Colon (tissue), 2 donors: Measurements from ENCODE around the gene ST7.

Experiments used
- FAIRE-seq: peaks from 2 replicates; lab custom pipeline; 2012; peaks lifted over from hg19 to GRCh38; lab: Jason Lieb, UNC
- donor health status: control.
- donor health status: control.

The ST7 gene

GRCh38 chr7:117132321-117133120, 179.2 kb downstream of the ST7 start:
- no peak for FAIRE-seq

DNA sequence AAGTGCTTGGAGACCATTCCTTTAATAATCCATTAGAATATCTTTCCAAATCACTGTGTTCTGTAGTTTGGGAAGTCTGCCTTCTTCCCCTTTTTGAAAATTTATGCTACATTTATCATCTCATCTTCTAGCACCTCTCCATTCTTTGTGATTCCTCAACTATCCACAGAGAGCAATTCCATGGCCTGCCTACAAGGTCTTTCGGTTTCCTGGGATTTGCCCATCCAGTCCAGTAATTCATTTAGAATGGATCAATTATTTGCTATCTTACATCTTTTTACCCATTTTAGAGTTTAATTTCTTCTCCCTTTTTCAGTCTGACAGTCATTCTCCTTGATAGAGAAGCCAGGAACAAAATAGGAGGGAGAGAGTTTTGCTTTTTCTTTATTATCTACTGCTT, 179.8 kb downstream of the ST7 start:
- FAIRE-seq, result no peak

- FAIRE-seq, result no peak
These were observed 181.1 kb downstream of the ST7 start for GRCh38 chr7:117134411-117134810.

DNA sequence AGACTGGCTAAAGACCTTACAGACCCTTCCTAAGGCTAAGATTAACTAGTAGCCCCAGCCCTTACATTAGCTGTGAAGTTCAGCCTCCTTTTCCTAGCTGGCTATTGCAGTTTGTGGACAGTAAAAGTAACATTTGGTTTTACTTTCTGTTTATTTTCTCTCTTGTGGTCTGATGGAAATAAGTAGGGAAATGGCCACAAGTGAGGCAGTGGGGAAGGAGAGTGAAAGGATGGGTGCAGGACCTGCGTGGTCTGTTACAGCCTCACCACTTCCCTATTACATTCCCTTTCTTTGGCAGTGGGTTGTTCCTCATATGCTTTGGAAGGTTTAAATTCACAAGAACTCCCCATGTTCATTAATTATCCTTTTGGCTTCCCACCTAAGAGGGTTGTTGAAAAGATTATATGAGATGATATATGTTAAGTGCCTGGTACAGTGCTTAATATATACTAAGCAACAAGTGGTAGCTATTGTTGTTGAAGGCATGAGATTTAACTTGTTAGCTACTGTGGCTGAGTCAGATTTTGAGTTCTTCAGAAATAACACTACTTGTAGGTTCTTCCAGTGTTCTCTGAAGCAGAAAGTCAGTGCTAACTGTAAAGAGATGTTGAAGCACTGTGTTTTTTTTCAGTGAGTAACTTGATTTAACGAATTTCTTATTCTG, 181.7 kb downstream of the ST7 start:
- FAIRE-seq, result no peak

- FAIRE-seq, result no peak
These were observed 182.2 kb downstream of the ST7 start for GRCh38 chr7:117135553-117135891.

DNA sequence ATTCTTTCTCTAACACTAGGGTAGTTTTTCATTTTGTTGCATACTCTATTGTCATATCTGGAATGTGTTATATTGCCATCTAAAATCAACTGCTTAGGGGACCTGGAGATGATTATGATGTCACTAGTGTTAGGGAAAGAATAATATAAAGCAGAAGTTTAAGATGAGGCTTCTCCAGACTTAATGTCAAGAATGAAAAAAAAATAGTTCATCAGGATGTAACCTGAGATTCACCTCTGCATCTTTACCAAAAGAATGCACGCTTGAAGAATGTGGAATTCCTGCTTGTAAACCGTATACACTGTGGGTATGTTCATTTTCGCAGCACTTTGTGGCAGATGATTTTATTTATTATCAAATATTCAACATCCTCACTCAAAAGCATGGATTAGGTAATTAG, 184.6 kb downstream of the ST7 start:
- no peak for FAIRE-seq

DNA sequence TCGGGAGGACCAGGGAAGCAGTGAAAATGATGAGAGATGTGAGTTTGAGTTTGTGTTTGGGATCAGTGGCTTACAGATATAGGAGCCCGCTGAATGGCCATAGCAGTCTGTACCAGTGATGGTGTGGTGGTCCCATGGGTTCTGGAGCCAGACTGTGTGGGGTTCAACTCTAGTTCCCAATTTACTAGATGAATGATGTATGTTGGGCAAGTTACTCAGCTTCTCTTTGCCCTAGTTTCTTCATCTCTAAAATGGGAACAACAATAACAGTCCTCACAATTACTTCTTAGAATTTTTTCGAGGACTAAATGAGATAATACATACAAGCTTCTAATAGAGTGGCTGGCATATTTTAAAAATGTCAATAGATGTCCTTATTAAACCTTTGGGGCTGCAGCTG, 185.2 kb downstream of the ST7 start:
- no peak for FAIRE-seq

DNA sequence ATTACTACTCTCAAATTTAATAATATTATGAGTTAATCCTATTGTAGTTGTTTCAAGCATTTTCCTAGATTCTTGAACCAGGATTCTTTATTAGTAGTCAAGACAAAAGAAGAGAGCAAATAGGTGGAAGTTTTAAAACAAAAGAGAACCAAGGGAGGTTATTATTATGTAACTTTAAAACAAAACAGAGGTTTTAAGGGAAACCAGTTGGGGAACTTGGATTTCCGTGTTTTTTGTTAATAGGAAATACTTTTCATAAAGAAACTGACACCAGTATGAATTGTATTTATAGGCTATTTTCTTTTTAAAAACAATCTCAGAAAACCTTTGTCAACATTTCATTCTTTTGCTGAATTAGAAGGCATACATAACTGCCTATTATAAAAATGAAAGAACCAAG, 185.7 kb downstream of the ST7 start:
- no peak for FAIRE-seq

- no peak for FAIRE-seq
These were observed 186.2 kb downstream of the ST7 start for GRCh38 chr7:117139397-117139984.

- FAIRE-seq, result no peak
These were observed 187.6 kb downstream of the ST7 start for GRCh38 chr7:117140921-117141320.

DNA sequence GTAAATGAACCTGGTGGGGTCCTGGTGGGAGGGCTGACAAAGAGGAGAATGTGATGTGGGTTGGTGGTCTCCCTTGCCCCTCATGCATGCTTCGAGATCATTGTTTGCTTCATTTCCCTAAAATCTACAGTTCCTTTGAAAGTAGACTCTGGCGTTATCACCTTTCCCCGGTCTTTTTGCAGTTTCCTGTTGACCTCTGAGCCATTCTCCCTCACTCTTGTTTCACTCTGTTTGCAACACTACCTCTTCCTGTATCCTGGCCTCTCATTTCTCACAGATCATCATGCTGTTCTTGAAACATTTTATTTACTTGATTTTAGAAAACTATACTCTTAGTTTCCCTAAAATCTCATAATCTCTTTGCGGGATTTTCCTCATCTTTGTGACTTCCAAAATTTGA, 189.8 kb downstream of the ST7 start:
- no peak for FAIRE-seq

- no peak for FAIRE-seq
These were observed 190.3 kb downstream of the ST7 start for GRCh38 chr7:117143580-117143979.

DNA sequence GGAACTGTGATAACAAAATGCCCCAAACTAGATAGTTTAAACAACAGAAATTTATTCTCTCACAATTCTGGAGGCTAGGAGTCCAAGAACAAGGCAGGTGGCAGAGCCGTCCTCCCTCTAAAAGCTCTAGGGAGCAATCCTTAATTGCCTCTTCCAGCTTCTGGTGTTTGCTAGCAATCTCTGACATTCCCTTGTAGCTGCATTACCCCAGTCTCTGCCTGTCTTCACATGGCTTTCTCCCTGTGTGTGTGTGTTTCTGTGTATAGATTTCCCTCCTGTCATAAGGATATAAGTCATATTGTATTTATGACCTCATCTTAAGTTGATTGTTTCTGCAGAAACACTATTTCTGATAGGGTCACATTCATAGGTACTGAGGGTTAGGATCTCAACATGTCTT, 192.0 kb downstream of the ST7 start:
- FAIRE-seq, result no peak

- FAIRE-seq, result no peak
These were observed 192.8 kb downstream of the ST7 start for GRCh38 chr7:117146059-117146458.

DNA sequence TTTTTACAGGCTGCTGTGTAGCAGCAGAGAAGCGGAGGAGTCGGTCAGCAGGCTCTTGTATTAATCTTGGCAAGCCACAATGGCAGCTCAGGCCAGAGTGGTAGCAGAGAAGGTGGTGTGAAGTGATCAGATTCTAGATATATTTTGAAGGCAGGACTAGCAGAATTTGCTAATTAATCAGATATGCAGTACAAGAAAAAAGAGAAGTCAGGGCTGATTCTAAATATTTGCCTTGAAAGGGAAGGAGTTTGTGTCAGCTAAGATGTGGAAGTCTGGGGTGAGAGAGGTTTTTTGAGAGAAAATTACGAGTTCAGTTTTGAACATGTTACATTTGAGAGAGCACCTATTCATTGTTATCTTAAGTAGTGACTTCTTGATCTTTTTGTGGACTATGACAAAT, 193.2 kb downstream of the ST7 start:
- FAIRE-seq, result no peak

GRCh38 chr7:117148971-117149370, 195.7 kb downstream of the ST7 start:
- FAIRE-seq, result no peak

GRCh38 chr7:117149692-117150091, 196.4 kb downstream of the ST7 start:
- FAIRE-seq, result no peak

DNA sequence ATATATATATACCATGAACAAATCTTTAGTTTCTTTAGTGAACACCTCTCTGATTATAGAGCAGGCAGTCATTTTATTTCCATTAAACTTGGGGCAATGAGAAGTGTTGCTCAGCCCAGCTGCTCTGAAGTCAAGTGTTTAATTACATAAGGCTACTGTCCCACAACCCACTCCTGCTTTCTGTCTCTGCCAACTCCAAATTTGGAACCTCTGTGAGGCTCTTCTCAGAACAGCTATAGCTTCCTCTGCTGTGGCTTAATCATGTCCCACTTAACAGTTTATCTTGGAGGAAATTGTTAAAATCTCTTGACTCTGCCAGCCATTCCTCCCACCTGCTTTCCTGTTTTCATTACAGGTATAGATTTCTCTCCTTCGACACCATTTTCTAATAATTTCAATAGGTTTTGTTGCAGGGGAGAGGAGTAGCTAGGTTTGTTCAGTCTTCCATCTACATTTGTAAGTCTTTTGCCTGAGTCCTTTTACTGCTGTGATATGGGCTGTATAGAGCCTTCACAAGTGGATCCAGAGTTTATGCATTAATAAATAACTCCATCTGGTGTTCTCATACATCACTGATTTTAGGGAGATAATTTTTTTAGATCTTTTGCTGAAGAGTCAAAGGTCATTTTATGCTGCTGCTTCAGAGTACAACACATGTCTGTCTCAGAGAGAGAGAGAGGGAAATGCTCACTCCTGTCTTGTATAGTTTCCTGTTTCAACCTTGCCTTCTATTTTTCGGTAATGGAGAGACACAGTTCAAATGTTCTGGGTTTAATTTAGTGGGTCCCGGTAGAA, 199.1 kb downstream of the ST7 start:
- FAIRE-seq, result no peak

DNA sequence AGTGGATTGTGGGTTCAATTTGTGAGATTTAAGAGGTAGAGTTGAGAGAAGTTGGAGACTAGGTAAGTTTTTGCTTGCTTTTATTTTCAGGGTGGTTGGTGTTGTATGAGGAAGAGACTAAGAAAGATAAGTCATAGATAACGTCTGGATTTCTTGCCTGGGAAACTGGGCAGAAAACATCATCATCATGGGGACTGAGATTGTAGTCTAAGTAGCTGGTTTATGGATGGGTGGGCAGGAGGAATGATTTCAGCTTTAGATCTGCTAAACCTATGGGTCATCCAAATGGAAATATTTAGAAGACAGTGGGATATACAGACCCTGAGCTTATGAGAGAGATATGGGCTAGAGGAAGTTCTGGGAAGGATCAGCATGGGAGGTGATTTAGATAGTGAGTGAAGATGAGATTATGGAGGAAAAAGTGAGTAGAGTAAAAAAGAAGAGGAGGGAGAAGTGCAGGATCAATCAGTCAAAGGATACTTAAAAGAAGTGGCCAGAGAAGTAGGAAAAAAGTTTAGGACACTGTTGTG, 199.8 kb downstream of the ST7 start:
- FAIRE-seq, result no peak

GRCh38 chr7:117154721-117155120, 201.4 kb downstream of the ST7 start:
- no peak for FAIRE-seq

GRCh38 chr7:117155694-117156093, 202.4 kb downstream of the ST7 start:
- no peak for FAIRE-seq
